Colon (tissue), 2 donors: ENCODE data around the gene FBLN5.
"Not testable (repeated sequence)": the region's sequence is repeated elsewhere in the genome, so short reads cannot be mapped to it uniquely, and the experiment has no call there.

ENCODE experiments used
- FAIRE-seq: peaks from 2 replicates; lab custom pipeline; 2012; peaks lifted over from hg19 to GRCh38; lab: Jason Lieb, UNC
- donor health status: control.
- donor health status: control.

Gene FBLN5

GRCh38 chr14:91885113-91885712, 62.3 kb downstream of the FBLN5 start:
- no peak for FAIRE-seq

GRCh38 chr14:91884664-91885063, 62.8 kb downstream of the FBLN5 start:
- FAIRE-seq: no peak

GRCh38 chr14:91883753-91884152, 63.7 kb downstream of the FBLN5 start:
- no peak for FAIRE-seq

GRCh38 chr14:91882776-91883175, 64.7 kb downstream of the FBLN5 start:
- FAIRE-seq: no peak

GRCh38 chr14:91882369-91882768, 65.1 kb downstream of the FBLN5 start:
- no peak for FAIRE-seq

GRCh38 chr14:91879196-91879595, 68.3 kb downstream of the FBLN5 start:
- FAIRE-seq: no peak

- no peak for FAIRE-seq
These were observed 69.2 kb downstream of the FBLN5 start for GRCh38 chr14:91878274-91878673.

- no peak for FAIRE-seq
These were observed 70.0 kb downstream of the FBLN5 start for GRCh38 chr14:91877376-91877915.

- no peak for FAIRE-seq
These were observed 71.0 kb downstream of the FBLN5 start for GRCh38 chr14:91876492-91876891.

GRCh38 chr14:91875525-91876286, 71.8 kb downstream of the FBLN5 start:
- no peak for FAIRE-seq

- FAIRE-seq: no peak
These were observed 73.8 kb downstream of the FBLN5 start for GRCh38 chr14:91873471-91874415.

- no peak for FAIRE-seq
These were observed 74.7 kb downstream of the FBLN5 start for GRCh38 chr14:91872517-91873470.

- no peak for FAIRE-seq
These were observed 75.4 kb downstream of the FBLN5 start for GRCh38 chr14:91872011-91872501.

- not testable (repeated sequence) for FAIRE-seq
These were observed 76.1 kb downstream of the FBLN5 start for GRCh38 chr14:91871401-91871800.

- FAIRE-seq: no peak
These were observed 76.6 kb downstream of the FBLN5 start for GRCh38 chr14:91870890-91871289.

- FAIRE-seq: no peak
These were observed 77.5 kb downstream of the FBLN5 start for GRCh38 chr14:91870001-91870400.

GRCh38 chr14:91869556-91869955, 77.9 kb downstream of the FBLN5 start:
- FAIRE-seq: no peak

GRCh38 chr14:91867316-91867988, 80.0 kb downstream of the FBLN5 start, which contains the start of gene TC2N:
TSS of gene TC2N (minus strand) at chr14:91867536. CDS start at chr14:91813769, 53,767 bp downstream.
- no peak for FAIRE-seq

- FAIRE-seq: no peak
These were observed 80.8 kb downstream of the FBLN5 start for GRCh38 chr14:91866511-91867295.

- no peak for FAIRE-seq
These were observed 81.4 kb downstream of the FBLN5 start for GRCh38 chr14:91866061-91866460.
